ENCODE data around the gene PSMB8.
"Not testable (repeated sequence)": the region's sequence is repeated elsewhere in the genome, so short reads cannot be mapped to it uniquely, and the experiment has no call there.

Gene PSMB8

GRCh38 chr6:32843979-32844838 lies at the start of gene PSMB8:
Gene PSMB8, minus strand, starts transcription at chr6:32844047. Its CDS starts 51 bp downstream, at chr6:32843996.
- peak; percentile 96 for DNase-seq (ENCODE audit: low read depth in 2 of 2)

DNA sequence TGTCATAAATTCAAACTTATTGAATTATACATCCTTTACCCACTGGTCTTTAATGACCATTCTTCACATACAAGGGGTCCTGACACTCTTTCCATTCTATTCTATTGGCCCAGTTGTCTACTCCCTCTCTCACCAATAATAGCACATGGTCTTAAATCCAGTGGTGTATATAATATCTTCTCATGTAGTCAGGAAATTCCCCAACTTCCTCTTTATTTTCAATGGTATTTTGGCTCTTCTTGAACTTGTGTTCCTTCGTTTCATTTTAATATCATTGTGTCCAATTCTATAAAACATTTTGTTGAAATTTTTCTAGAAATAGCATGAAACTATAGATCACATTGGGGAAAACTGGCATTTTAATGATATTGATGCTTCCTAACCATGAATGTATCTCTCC lies 47.0 kb upstream of the PSMB8 start:
- no peak for DNase-seq (ENCODE audit: low read depth in 2 of 2)

GRCh38 chr6:32889533-32889932 lies 45.7 kb upstream of the PSMB8 start:
- no peak for DNase-seq (ENCODE audit: low read depth in 2 of 2)

DNA sequence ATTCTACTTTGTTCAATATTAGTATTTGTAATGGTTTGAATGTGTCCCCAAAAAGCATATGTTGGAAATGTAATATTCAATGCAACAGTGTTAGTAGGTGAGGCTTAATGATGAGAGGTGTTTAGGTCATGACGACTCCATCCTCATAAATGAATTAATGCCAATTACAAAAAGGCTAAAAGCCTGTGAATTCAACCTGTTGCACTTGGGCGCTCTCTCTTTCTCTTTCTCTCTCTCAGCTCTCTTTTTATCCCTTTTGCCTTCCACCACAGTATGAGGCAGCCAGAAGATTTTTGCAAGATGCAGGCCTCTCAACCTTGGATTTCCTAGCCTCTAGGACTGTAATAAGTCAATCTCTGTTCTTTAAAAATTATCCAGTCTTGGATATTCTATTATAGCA lies 44.7 kb upstream of the PSMB8 start:
- no peak for DNase-seq (ENCODE audit: low read depth in 2 of 2)

GRCh38 chr6:32887616-32888015 lies 43.8 kb upstream of the PSMB8 start:
- no peak for DNase-seq (ENCODE audit: low read depth in 2 of 2)

DNA sequence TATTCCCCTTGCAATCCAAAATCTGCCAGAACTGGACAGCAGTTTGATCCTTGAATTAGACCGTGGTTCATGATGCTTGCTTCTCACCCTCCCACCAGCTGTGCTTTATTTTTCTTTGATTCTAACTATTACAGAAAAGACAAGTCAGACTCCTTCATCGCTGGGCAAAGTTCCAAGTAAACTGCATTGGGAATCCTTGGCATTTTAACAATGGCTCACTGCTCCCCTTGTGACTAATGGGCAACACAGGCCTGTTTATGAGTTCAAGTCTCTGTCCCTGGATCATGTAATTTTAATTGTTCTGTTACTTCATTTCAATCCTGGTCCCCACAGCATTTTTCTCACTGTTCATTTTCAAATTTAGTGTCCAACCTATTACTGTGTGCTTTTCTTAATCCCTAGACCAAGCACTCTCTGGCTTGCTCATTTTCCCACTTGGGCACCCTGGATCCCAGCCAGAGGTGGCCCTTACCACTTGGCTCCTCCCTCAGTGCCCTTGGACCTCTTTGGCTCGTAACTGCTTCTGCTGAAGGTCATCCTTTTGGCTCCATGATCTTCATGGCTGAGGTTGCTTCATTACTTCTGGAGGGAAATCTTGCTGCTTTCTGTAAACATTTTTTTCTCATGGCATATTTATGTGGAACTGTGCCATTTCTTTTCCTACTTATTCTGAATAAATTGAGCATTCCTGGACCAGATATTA lies 43.0 kb upstream of the PSMB8 start:
- no peak for DNase-seq (ENCODE audit: low read depth in 2 of 2)

GRCh38 chr6:32885698-32886286 lies 41.9 kb upstream of the PSMB8 start:
- no peak for DNase-seq (ENCODE audit: low read depth in 2 of 2)

DNA sequence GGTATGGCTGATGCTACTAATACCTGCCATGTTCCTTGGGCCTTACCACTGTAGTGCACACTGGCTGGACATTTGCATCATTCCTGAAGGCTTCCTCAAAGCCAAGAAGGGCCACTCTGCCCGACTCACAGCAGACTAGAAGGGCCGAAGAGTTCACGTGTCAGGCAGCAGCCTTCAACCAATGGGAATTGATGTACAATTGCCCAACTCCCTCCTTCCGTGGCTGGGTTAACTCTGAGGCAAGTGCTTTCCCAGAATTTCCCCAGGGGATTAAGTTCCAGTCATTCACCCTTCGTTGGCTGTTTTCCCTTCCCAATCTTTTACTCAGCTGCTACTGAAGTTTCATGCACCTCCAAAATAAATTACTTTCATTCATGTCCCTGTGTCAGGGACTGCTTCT lies 39.9 kb upstream of the PSMB8 start:
- DNase-seq (ENCODE audit: low read depth in 2 of 2): no peak

DNA sequence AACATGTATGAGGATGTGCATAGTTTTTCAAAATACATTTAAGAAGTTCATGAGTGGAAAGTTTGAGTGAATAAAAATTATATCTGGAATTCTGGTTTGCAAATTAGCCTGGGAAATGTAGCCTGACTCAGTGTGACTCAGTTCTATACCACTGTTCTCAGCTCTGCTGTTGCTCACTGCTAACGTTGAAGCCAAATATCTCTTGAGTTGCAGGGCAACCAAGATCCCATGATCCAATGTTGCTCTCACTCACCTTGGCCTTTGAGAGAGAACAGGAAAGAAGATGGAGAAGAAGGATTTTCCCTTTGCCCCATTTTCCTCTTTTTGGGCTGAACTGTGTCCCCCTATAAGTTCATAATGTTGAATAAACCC lies 39.0 kb upstream of the PSMB8 start:
- no peak for DNase-seq (ENCODE audit: low read depth in 2 of 2)

DNA sequence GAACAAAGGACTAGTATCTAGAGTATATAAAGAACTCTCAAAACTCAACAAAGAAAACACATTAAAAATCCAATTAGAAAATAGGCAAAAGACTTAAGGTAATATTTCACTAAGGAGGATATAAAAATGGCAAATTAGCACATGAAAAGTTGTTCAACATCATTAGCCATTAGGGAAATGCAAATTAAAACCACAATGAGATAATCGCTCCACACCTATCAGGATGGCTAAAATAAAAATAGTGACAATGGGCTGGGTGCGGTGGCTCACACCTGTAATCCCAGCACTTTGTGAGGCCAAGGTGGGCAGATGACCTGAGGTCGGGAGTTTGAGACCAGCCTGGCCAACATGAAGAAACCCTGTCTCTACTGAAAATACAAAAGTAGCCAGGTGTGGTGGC lies 37.1 kb upstream of the PSMB8 start:
- DNase-seq (ENCODE audit: low read depth in 2 of 2): not testable (repeated sequence)

GRCh38 chr6:32879691-32880090 lies 35.8 kb upstream of the PSMB8 start:
- no peak for DNase-seq (ENCODE audit: low read depth in 2 of 2)

- DNase-seq (ENCODE audit: low read depth in 2 of 2): no peak
Observed at GRCh38 chr6:32876603-32877002, 32.8 kb upstream of the PSMB8 start.

GRCh38 chr6:32873947-32874346 lies 30.1 kb upstream of the PSMB8 start:
- DNase-seq (ENCODE audit: low read depth in 2 of 2): not testable (repeated sequence)

- DNase-seq (ENCODE audit: low read depth in 2 of 2): peak; percentile 64 to 69
Observed at GRCh38 chr6:32868257-32868788, 24.5 kb upstream of the PSMB8 start.

DNA sequence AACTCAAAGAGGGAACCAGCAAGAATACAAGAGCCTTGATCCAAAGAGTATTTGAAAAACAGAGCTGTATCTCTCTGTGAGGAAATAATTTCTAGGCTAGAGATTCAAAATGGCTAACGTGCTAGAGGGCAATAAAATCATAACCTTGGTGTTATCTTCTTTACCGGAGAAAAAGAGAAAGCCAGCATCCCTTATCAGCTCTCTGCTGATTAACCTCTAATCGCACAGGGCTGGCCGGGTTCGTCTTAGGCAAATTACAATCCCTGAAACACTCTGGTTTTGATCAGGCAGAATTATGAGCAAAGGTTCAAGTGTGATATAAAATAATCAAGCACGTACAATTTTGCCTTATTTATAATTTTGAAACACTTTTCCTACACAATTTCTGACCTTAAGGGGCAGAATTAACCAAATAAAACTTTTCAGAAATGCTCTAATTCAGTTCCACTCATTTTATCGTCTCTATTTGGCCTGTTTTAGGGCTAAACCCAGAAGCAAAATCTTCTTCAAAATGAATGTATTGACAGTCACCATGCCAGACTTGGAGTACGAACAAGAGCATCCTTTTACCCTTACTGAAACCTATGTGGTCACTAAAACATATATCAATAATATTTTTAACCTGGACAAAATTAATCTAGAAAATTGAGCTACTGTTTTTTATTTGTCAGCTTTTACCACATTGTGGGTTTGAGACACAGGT lies 23.9 kb upstream of the PSMB8 start:
- DNase-seq (ENCODE audit: low read depth in 2 of 2): no peak

DNA sequence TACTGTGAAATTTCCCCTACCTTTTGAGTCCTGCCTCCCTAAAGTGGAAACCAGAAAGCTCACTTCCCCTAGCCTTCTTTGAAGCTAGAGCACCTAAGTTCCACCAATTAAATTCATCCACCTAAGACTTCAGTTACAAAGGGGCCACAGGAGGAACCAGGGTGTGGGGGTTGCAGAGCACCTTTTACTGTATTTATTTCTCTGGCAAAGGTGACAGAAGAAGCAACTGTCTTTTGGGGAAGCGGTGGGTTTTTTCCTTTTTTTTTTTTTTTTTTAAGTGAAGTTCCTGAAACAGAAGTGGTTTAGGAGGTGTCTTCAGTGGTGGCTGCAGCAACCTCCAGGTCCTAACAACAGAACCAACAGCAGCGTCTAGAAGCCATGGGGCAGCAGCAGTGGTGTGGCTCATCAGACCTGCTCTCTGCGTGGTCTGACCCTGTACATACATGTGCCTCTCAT lies 23.2 kb upstream of the PSMB8 start:
- no peak for DNase-seq (ENCODE audit: low read depth in 2 of 2)

DNA sequence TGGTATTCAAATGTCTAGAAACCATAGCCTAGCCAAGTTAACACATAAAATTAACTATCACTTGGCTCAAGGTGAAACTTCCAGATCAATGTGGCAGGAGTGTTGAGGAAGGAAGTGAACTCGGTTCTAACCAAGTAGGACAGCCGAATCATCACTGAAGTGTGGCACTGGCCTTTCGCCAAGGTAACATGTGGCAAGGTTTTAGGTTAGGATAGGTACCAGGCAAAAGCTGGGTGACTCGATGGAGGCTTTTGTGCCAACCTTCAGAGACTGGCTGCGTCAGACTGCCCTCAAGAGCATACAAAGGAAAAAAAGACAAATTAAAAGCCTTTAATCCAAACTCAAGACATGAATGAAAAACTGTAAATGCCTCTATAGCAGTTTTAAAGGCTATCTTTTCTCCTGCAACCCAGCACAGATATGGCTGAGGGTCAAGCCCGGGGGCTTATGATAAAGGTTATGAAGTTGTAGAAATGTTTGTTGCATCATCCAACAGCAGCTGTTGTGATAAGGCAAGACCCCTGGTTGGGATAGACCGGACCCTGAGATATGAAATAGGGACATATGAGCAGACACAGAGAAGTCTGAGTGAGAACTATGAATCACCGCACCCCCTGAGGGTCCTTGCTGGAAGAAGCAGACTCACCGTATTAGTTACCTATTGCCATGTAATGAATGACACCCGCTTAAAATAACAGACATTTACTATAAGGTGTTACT lies 22.0 kb upstream of the PSMB8 start:
- DNase-seq (ENCODE audit: low read depth in 2 of 2): no peak

GRCh38 chr6:32862725-32863124 lies 18.9 kb upstream of the PSMB8 start:
- no peak for DNase-seq (ENCODE audit: low read depth in 2 of 2)

DNA sequence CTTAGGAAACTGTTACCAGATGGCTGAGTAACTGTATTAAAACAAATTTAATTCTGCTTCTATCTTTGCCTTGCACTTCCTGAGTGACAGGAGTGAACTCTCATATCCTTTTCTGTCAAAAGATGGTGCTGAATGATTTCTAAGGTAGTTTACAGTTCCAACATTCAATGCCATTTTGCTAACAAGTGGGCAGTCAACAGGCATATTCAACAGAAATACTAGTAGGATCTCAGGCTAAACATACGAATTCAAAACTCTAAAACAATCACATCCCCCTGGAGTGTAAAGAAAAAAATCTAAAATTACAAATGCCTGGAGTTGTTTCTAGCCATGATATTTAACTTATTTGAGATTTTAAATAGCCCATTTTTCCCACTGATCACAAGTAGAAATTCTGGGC lies 16.8 kb upstream of the PSMB8 start:
- no peak for DNase-seq (ENCODE audit: low read depth in 2 of 2)

- DNase-seq (ENCODE audit: low read depth in 2 of 2): no peak
Observed at GRCh38 chr6:32858194-32858593, 14.3 kb upstream of the PSMB8 start.

Data from stimulated activated CD8-positive, alpha-beta memory T cell treated with anti-CD3 and anti-CD28 coated beads, Interleukin-15, amount 100 ng/mL, for 48 hours (primary cell).